GM23338 (cell line): Measurements from ENCODE around the gene SAMD10. TPM values are rescaled to one million over a fixed set of nuclear protein-coding genes. Genes with fewer than 3 reads are reported as not detected.

Source experiments
- ATAC-seq: fragments of 200-7000 bp; cut with Tn5 transposase; 3 replicates; pipeline ENCODE4 v1.9.1; 2020
- DNase-seq: peaks from one replicate; pipeline ENCODE4 v3.0.0-alpha.2; 2015; ENCODE audit warnings: low spot score
- H2AFZ ChIP-seq: fragments of 200-600 bp; sonication (generic); 2 replicates; pipeline ENCODE4 v1.8.0; 2016; ENCODE audit warnings: antibody characterized with exemption, mild to moderate bottlenecking, moderate library complexity
- H3F3A ChIP-seq: fragments of 200-600 bp; sonication (generic); replicated peaks from 2 replicates; pipeline ENCODE4 v1.8.0; 2017; ENCODE audit warnings: antibody characterized with exemption, mixed run types, low read depth
- H3K27ac ChIP-seq: fragments of 200-600 bp; sonication (generic); 2 replicates; pipeline ENCODE4 v1.6.1; 2016; ENCODE audit warnings: low read depth
- H3K27me3 ChIP-seq: fragments of 200-600 bp; sonication (generic); 2 replicates; pipeline ENCODE4 v1.8.0; 2016; ENCODE audit warnings: mild to moderate bottlenecking, mixed run types, moderate library complexity; ENCODE audit not compliant: insufficient read depth
- H3K36me3 ChIP-seq: fragments of 200-600 bp; sonication (generic); 2 replicates; pipeline ENCODE4 v1.8.0; 2016; ENCODE audit warnings: mild to moderate bottlenecking; ENCODE audit not compliant: insufficient read depth
- H3K4me1 ChIP-seq: fragments of 200-600 bp; sonication (generic); 2 replicates; pipeline ENCODE4 v1.8.0; 2016; ENCODE audit warnings: mild to moderate bottlenecking, moderate library complexity; ENCODE audit not compliant: insufficient read depth
- H3K4me2 ChIP-seq: fragments of 200-600 bp; sonication (generic); 2 replicates; pipeline ENCODE4 v1.7.1; 2017; ENCODE audit warnings: mixed run types
- H3K4me3 ChIP-seq: fragments of 200-600 bp; sonication (generic); 2 replicates; pipeline ENCODE4 v1.6.1; 2016; ENCODE audit warnings: mixed run types
- H3K79me2 ChIP-seq: fragments of 200-600 bp; sonication (generic); replicated peaks from 2 replicates; pipeline ENCODE4 v1.8.0; 2017; ENCODE audit warnings: mild to moderate bottlenecking; ENCODE audit not compliant: insufficient read depth
- H3K9me2 ChIP-seq: fragments of 200-600 bp; sonication (generic); 2 replicates; pipeline ENCODE4 v1.8.0; 2017; ENCODE audit not compliant: insufficient read depth
- H4K20me1 ChIP-seq: fragments of 200-600 bp; sonication (generic); replicated peaks from 2 replicates; pipeline ENCODE4 v1.8.0; 2017; ENCODE audit warnings: mild to moderate bottlenecking; ENCODE audit not compliant: insufficient read depth
- H3K27ac Mint-ChIP-seq: 2 replicates; pipeline ENCODE4 v1.8.0; 2020; ENCODE audit warnings: inconsistent platforms, mild to moderate bottlenecking, moderate library complexity, mixed read lengths
- H3K27me3 Mint-ChIP-seq: 3 replicates; pipeline ENCODE4 v1.8.0; 2022; ENCODE audit warnings: low read depth, mild to moderate bottlenecking, moderate library complexity, mixed read lengths, inconsistent platforms; ENCODE audit not compliant: insufficient read depth, poor library complexity
- H3K36me3 Mint-ChIP-seq: 3 replicates; pipeline ENCODE4 v1.8.0; 2021; ENCODE audit warnings: low read depth, mild to moderate bottlenecking, inconsistent platforms, moderate library complexity, mixed read lengths
- H3K4me1 Mint-ChIP-seq: 3 replicates; pipeline ENCODE4 v1.8.0; 2020; ENCODE audit warnings: mild to moderate bottlenecking, inconsistent platforms, mixed read lengths
- H3K4me3 Mint-ChIP-seq: 3 replicates; pipeline ENCODE4 v1.8.0; 2021; ENCODE audit warnings: moderate library complexity, mild to moderate bottlenecking, inconsistent platforms, mixed read lengths
- H3K9me3 Mint-ChIP-seq: 3 replicates; pipeline ENCODE4 v1.8.0; 2020; ENCODE audit warnings: moderate library complexity, mild to moderate bottlenecking, inconsistent platforms, mixed read lengths
- CREB1 ChIP-seq: fragments of 250-450 bp; sonication (Bioruptor Pico); IDR thresholded peaks from 2 replicates; pipeline ENCODE4 v1.5.0; 2020; ENCODE audit warnings: low read depth, mild to moderate bottlenecking, moderate library complexity
- CTCF ChIP-seq, 2 experiments: fragments of 200-600 bp in 1 of 2; sonication (generic) in 1 of 2; conservative IDR thresholded peaks; 2 replicates each; pipeline versions ENCODE4 v1.5.1 to v1.6.1; 2016 to 2017; ENCODE audit warnings: antibody characterized with exemption in 2 of 2, low read depth in 2 of 2, mild to moderate bottlenecking in 2 of 2, moderate library complexity in 1 of 2
- ETS1 ChIP-seq: IDR thresholded peaks from 2 replicates; pipeline ENCODE4 v1.6.1; 2016; ENCODE audit warnings: antibody characterized with exemption
- EZH2 ChIP-seq: fragments of 200-600 bp; sonication (generic); IDR thresholded peaks from one replicate; pipeline ENCODE4 v1.8.0; 2017; ENCODE audit warnings: antibody characterized with exemption, mild to moderate bottlenecking, low read depth; ENCODE audit not compliant: unreplicated experiment
- EZH2phosphoT487 ChIP-seq: fragments of 200-600 bp; sonication (generic); IDR thresholded peaks from one replicate; pipeline ENCODE4 v1.8.1; 2018; ENCODE audit warnings: antibody characterized with exemption; ENCODE audit not compliant: unreplicated experiment
- JUNB ChIP-seq: IDR thresholded peaks from one replicate; pipeline ENCODE4 v1.6.1; 2016; ENCODE audit warnings: antibody characterized with exemption; ENCODE audit not compliant: unreplicated experiment
- NANOG ChIP-seq: IDR thresholded peaks from 2 replicates; pipeline ENCODE4 v1.6.1; 2016; ENCODE audit warnings: antibody characterized with exemption, borderline replicate concordance
- POLR2AphosphoS5 ChIP-seq: IDR thresholded peaks from 2 replicates; pipeline ENCODE4 v1.6.1; 2016; ENCODE audit warnings: antibody characterized with exemption, low read depth
- REST ChIP-seq: IDR thresholded peaks from one replicate; pipeline ENCODE4 v1.6.1; 2018; ENCODE audit warnings: antibody characterized with exemption; ENCODE audit not compliant: unreplicated experiment
- STAT1 ChIP-seq: IDR thresholded peaks from one replicate; pipeline ENCODE4 v1.6.1; 2016; ENCODE audit warnings: antibody characterized with exemption; ENCODE audit not compliant: unreplicated experiment
- ZNF114 ChIP-seq: fragments of 250-450 bp; sonication (Bioruptor Pico); IDR thresholded peaks from 2 replicates; pipeline ENCODE4 v1.5.0; 2020; ENCODE audit warnings: mild to moderate bottlenecking, moderate library complexity
- ZNF331 ChIP-seq: fragments of 250-450 bp; sonication (Bioruptor Pico); IDR thresholded peaks from 2 replicates; pipeline ENCODE4 v1.5.0; 2020; ENCODE audit warnings: low read depth, mild to moderate bottlenecking, moderate library complexity
- polyA plus RNA-seq: library from polyadenylated mRNA; unstranded; fragments of >200 nt; fragmentation: Nextera tagmentation; extraction: Ambion mirVana; gene quantifications from 2 replicates; pipeline ENCODE4 v1.2.1, GENCODE V29; 2016
- total RNA-seq: library from RNA; depleted of rRNA; stranded (reverse); fragments of >200 nt; shearing (Covaris generic); gene quantifications from 2 replicates; pipeline ENCODE4 v1.2.3, GENCODE V29; 2014

Gene SAMD10
- total and polyA plus RNA-seq, 2 experiments from 2014 or later = 2.1 to 7.3 TPM

- TF ChIP-seq CTCF (conservative IDR thresholded peaks at IDR 0.05; ENCODE audit: low read depth in 2 of 2) = peak; percentile 12 to 21; a peak in 1 of 4 replicates
- TF ChIP-seq NANOG = no peak
- no peak for TF ChIP-seq JUNB
- peak; percentile 90 for TF ChIP-seq POLR2AphosphoS5
- no peak for TF ChIP-seq ZNF114 (CRISPR knock-in tag)
- TF ChIP-seq ETS1 = peak; percentile 24
- no peak for TF ChIP-seq EZH2phosphoT487
Observed at GRCh38 chr20:63957004-63957689, 22.3 kb downstream of the SAMD10 start (continued).

GRCh38 chr20:63956664-63957003, 22.8 kb downstream of the SAMD10 start:
- 0 out of 2 replicates have a peak, but pooled peaks cover 11% of the 10 kb centered on the region for H3F3A ChIP-seq
- peaks cover 42% of the 10 kb centered on the region for H3K79me2 ChIP-seq
- H3K4me2 ChIP-seq = peak overlapping the region; percentile 99
- H2AFZ ChIP-seq = no peak overlapping the region
- peaks cover 34% of the 10 kb centered on the region for H3K4me1 Mint-ChIP-seq
- H3K36me3 ChIP-seq = no peaks in the 10 kb centered on the region
- no peaks in the 10 kb centered on the region for H3K27me3 ChIP-seq
- peak overlapping the region; percentile 90; the same call in 1 of the 2 replicates for H3K27ac ChIP-seq
- peaks cover 18% of the 10 kb centered on the region for H3K4me1 ChIP-seq
- ATAC-seq (no peak), DNase-seq (no peak)
- H3K36me3 Mint-ChIP-seq = peaks cover 18% of the 10 kb centered on the region
- H3K27me3 Mint-ChIP-seq = peaks cover 16% of the 10 kb centered on the region
- no peaks in the 10 kb centered on the region for H3K9me3 Mint-ChIP-seq
- TF ChIP-seq JUNB = no peak
- TF ChIP-seq STAT1 = no peak
- TF ChIP-seq REST = no peak
- no peak for TF ChIP-seq CTCF (conservative IDR thresholded peaks at IDR 0.05; ENCODE audit: low read depth in 2 of 2)
- TF ChIP-seq EZH2phosphoT487 = no peak
- no peak for TF ChIP-seq NANOG
- TF ChIP-seq CREB1 (CRISPR knock-in tag) = no peak
- TF ChIP-seq EZH2 = no peak
- no peak for TF ChIP-seq ZNF331
- peak overlapping the region; percentile 91 for H3K4me3 ChIP-seq
- H3K4me3 Mint-ChIP-seq = peak overlapping the region; percentile 83
- H4K20me1 ChIP-seq = peaks cover 17% of the 10 kb centered on the region
- no peak overlapping the region; the same call in 1 of the 2 replicates for H3K27ac Mint-ChIP-seq
- H3K9me2 ChIP-seq = no peaks in the 10 kb centered on the region
